PFSK-1 (cell line): ENCODE results near the gene HSBP1L1.

ENCODE experiments used
- POLR2AphosphoS5 ChIP-seq: IDR thresholded peaks from 2 replicates; pipeline ENCODE4 v1.6.1; 2012; ENCODE audit warnings: low read depth, mild to moderate bottlenecking, control low read depth, low read length, moderate library complexity
- REST ChIP-seq, 2 experiments: IDR thresholded peaks; 2 replicates each; pipeline versions ENCODE4 v1.6.1 to v1.8.0; 2011 to 2012; ENCODE audit warnings: low read depth in 2 of 2, low read length in 2 of 2, control low read depth in 1 of 2, inconsistent platforms in 1 of 2, mild to moderate bottlenecking in 1 of 2, moderate library complexity in 1 of 2; ENCODE audit not compliant: insufficient read depth in 1 of 2

- TF ChIP-seq POLR2AphosphoS5 (no peak), REST (IDR thresholded peaks at IDR 0.05; ENCODE audit: insufficient read depth in 1 of 2, low read depth in 2 of 2, low read length in 2 of 2) (no peak)
Observed at GRCh38 chr18:80012714-80013113, 48.3 kb downstream of the HSBP1L1 start.
